Common myeloid progenitor, CD34-positive (primary cell): ENCODE data around the gene ABLIM1. TPM values are rescaled to one million over a fixed set of nuclear protein-coding genes. Genes with fewer than 3 reads are reported as not detected.
A peak's percentile ranks its signal among the peaks of the same experiment; 100 is the strongest.

Source experiments
- CTCF ChIA-PET: fragments of 350-600 bp; sonication (Branson Sonifier 250); formaldehyde crosslinking; loops from one replicate; lab custom pipeline; 2021; ENCODE audit warnings: antibody characterized with exemption; lab: Charles Lee
- POLR2A ChIA-PET: fragments of 350-600 bp; sonication (Branson Sonifier 250); formaldehyde crosslinking; loops from one replicate; lab custom pipeline; 2021; ENCODE audit warnings: antibody characterized with exemption; lab: Charles Lee
- DNase-seq, 3 donors: peaks; one replicate each; pipeline versions ENCODE4 v3.0.0 to v3.0.0-alpha.2; 2013
- H3K27ac ChIP-seq, 2 experiments: 1 replicate in 1 of 2; 2 replicates in 1 of 2; pipeline ENCODE4 v1.7.0; 2013; ENCODE audit warnings: inconsistent platforms in 2 of 2, low read length in 2 of 2, mild to moderate bottlenecking in 2 of 2, low read depth in 1 of 2, moderate library complexity in 1 of 2; ENCODE audit not compliant: severe bottlenecking in 2 of 2, insufficient read depth in 1 of 2, poor library complexity in 1 of 2
- H3K27me3 ChIP-seq, 5 experiments: replicated peaks in 2 of 5; 1 replicate in 3 of 5; 2 replicates in 2 of 5; pipeline versions ENCODE4 v1.6.1 to v1.7.0; 2013; ENCODE audit warnings: low read length in 4 of 5, mild to moderate bottlenecking in 2 of 5, moderate library complexity in 2 of 5, inconsistent platforms in 1 of 5; ENCODE audit not compliant: insufficient read depth in 5 of 5, control insufficient read depth in 4 of 5
- H3K36me3 ChIP-seq, 4 experiments: 1 replicate in 2 of 4; 2 replicates in 2 of 4; pipeline versions ENCODE4 v1.6.1 to v1.7.0; 2013; ENCODE audit warnings: low read length in 3 of 4, control low read depth in 1 of 4, mild to moderate bottlenecking in 1 of 4; ENCODE audit not compliant: control insufficient read depth in 4 of 4, insufficient read depth in 4 of 4
- H3K4me1 ChIP-seq, 4 experiments: 1 replicate in 3 of 4; 2 replicates in 1 of 4; pipeline versions ENCODE4 v1.6.1 to v1.7.1; 2013; ENCODE audit warnings: low read length in 3 of 4, mild to moderate bottlenecking in 3 of 4, control low read depth in 1 of 4, inconsistent platforms in 1 of 4, moderate library complexity in 1 of 4; ENCODE audit not compliant: control insufficient read depth in 4 of 4, insufficient read depth in 4 of 4; ENCODE audit errors: control extremely low read depth in 1 of 4
- H3K4me3 ChIP-seq, 7 experiments: 1 replicate in 4 of 7; 2 replicates in 3 of 7; pipeline versions ENCODE4 v1.5.1 to v1.7.0; 2013; ENCODE audit warnings: mild to moderate bottlenecking in 7 of 7, low read length in 6 of 7, moderate library complexity in 6 of 7, inconsistent platforms in 2 of 7, low read depth in 2 of 7, control low read depth in 1 of 7; ENCODE audit not compliant: insufficient read depth in 4 of 7, control insufficient read depth in 1 of 7; ENCODE audit errors: extremely low read depth in 1 of 7
- H3K9me3 ChIP-seq, 5 experiments: 1 replicate in 4 of 5; 2 replicates in 1 of 5; pipeline versions ENCODE4 v1.6.1 to v1.7.1; 2013; ENCODE audit warnings: low read length in 4 of 5, mild to moderate bottlenecking in 2 of 5, inconsistent platforms in 1 of 5, low read depth in 1 of 5, moderate library complexity in 1 of 5; ENCODE audit not compliant: control insufficient read depth in 4 of 5, insufficient read depth in 2 of 5; ENCODE audit errors: control extremely low read depth in 1 of 5
- WGBS: methylation state at CpG from one replicate; pipeline ENCODE4 v1.1.5; 2013; ENCODE audit not compliant: insufficient coverage; 5-methylcytosine and 5-hydroxymethylcytosine counted together
- polyA plus RNA-seq: library from polyadenylated mRNA; unstranded; fragments of 120-200 nt; gene quantifications from one replicate; pipeline ENCODE4 v1.2.1, GENCODE V29; 2013

ABLIM1 gene
- polyA plus RNA-seq, result 70.8 TPM

DNA sequence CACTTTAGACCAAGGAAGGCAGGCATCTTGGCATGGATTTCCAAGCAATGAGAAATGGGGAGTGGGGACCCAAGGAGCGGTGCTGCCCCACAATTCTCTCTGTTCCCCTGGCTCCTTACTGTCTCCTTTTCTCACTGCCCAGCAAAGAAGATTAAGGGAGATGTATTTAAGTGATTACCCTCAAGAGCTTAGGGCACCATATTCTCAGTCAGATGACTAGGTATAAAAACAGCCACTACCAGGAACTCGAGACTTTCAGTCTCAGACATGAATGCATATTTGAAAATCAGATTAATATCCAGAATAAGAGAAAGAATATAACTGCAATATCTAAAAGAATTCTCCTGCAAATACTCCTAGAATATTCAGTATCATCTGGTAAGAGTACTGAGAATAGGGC lies at the start of gene ABLIM1:
Gene ABLIM1, minus strand, starts transcription at position 101 of the 400 bp plus-strand sequence. Its CDS starts 75 bp downstream, at position 26.
- Histone ChIP-seq H3K36me3 (peaks cover 0 to 2% (median 0%) of the 10 kb centered on the region in 4 experiments), H3K4me3 (no peak within 1 kb of the TSS), H3K9me3 (peaks cover 0 to 5% (median 0%) of the 10 kb centered on the region in 5 experiments), H3K27me3 (no peaks in the 10 kb centered on the region), H3K4me1 (peaks cover 0 to 1% (median 0%) of the 10 kb centered on the region in 4 experiments), H3K27ac (no peak within 1 kb of the TSS)
- ChIA-PET POLR2A (no interaction called here), CTCF (interaction anchor here (2.0 kb wide), 1 partner anchor 11 kb away, joined by 6 read pairs; no protein-coding TSS in a partner anchor)
- 83% methylated on average over 1 of the region's 2 CpGs for WGBS
- no peak for DNase-seq

DNA sequence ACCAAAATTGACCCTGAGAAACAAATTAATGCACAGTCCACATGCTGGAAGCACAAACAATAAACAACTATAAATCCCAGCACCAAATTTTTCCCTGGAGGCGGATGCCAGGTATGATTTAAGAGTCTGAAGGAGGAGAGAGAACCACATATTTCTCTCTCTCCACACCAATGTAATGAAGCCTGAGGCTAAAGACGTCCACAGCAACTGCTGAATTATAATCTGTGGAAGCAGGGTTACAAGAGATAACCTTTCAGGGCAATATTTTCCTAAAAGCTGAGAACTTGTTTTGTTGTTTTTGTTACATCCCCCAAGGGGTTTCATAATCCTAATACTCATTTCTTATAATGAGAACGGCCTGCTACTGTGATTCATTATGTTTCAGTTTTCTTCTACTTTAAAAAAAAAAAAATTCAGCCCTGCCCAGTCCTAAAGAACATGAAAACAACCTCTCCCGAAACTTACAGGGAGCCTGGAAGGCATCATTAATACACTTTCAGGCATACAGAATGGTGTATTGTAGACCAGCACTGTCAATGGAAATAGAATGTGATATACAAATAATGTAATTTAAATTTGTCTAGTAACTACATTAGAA lies 48.5 kb upstream of the ABLIM1 start:
- peaks cover 0 to 17% (median 5%) of the 10 kb centered on the region in 4 experiments for H3K4me1 ChIP-seq
- ChIA-PET CTCF (interaction anchor here (1.0 to 1.4 kb wide), 3 partner anchors 154 to 188 kb away, joined by 3 read pairs; no protein-coding TSS in a partner anchor), POLR2A (no interaction called here)
- DNase-seq, result no peak
- H3K27ac ChIP-seq, result no peak overlapping the region
- WGBS, result no CpG with 5 or more reads among the region's 4 CpGs
- no peak overlapping the region for H3K4me3 ChIP-seq
- H3K27me3 ChIP-seq, result no peaks in the 10 kb centered on the region
- H3K36me3 ChIP-seq, result no peaks in the 10 kb centered on the region
- no peaks in the 10 kb centered on the region for H3K9me3 ChIP-seq

DNA sequence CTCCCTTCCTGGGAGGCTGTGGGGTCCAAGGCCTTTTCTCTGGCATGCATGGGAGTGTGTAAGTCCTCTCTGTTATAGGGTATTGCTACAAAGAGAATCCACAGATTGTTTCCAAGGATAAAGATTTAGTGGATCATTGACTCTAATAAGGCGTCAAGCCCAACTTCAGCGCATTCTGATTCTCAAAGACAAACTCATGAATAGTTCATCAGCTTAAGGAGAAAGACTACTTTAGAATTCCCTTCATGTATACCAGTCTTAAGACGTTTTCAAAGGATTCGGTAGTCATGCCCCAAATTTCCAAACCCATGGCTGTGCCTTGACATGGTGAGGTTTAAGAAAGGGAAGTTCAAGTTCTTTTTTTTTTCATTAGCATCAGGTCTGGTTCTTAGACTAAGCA lies 46.6 kb upstream of the ABLIM1 start:
- Histone ChIP-seq H3K36me3 (peaks cover 0 to 3% (median 0%) of the 10 kb centered on the region in 4 experiments), H3K4me1 (peaks cover 0 to 15% (median 5%) of the 10 kb centered on the region in 4 experiments), H3K9me3 (peaks cover 0 to 3% (median 0%) of the 10 kb centered on the region in 5 experiments), H3K4me3 (no peak overlapping the region), H3K27ac (no peak overlapping the region), H3K27me3 (no peaks in the 10 kb centered on the region)
- no peak for DNase-seq
- POLR2A ChIA-PET, result no interaction called here
- CTCF ChIA-PET, result interaction anchor here (0.7 to 4.6 kb wide), 16 partner anchors 8 to 425 kb away, joined by 3 to 69 read pairs (median 5); partner anchors contain the start of gene FHIP2A
- WGBS, result 100% methylated on average over 4 of the region's 4 CpGs

DNA sequence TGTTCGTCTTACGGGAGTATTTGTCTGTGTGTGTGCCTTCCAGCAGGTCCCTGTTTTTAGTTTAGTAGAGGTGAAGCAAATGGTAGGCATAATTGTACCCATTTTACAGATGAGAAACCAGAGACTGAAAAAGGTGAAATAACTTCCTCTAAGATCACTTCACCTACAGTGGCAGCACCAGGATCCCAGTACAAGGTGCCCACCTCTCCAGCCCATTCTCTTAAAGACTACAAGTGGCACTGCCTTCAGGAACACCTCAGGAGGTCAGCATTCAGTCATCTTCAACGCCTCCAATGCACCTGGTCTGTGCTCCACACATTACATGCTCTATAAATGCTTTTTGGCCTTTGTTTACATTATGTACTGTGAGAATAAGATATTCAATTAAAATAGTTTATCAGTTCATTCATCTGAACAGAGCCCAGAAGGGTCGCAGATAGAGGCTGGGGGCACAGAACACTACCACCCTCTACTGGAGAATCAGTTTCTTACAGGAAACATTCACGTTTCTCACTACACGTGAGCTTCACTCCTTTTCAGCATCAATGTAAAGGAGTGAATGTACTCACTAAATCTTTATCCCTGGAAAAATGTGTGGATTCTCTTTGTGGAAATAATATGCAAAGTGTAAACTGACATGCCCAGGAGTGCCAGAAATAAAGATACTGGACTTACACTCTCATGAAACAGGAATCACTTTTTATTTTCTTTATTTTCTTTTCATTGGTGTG lies 45.5 kb upstream of the ABLIM1 start:
- peaks cover 0 to 5% (median under 1%) of the 10 kb centered on the region in 4 experiments for H3K4me1 ChIP-seq
- POLR2A ChIA-PET, result no interaction called here
- no peak overlapping the region for H3K4me3 ChIP-seq
- H3K36me3 ChIP-seq, result peaks cover 0 to 3% (median 0%) of the 10 kb centered on the region in 4 experiments
- peak; percentile 61 to 83 (median 81) for DNase-seq
- no peaks in the 10 kb centered on the region for H3K27me3 ChIP-seq
- WGBS, result no CpG with 5 or more reads among the region's 6 CpGs
- H3K27ac ChIP-seq, result no peak overlapping the region
- CTCF ChIA-PET, result interaction anchor here (0.6 to 4.6 kb wide), 30 partner anchors 9 to 426 kb away, joined by 3 to 69 read pairs (median 4); partner anchors contain the start of gene FHIP2A
- H3K9me3 ChIP-seq, result peaks cover 0 to 3% (median 0%) of the 10 kb centered on the region in 5 experiments

DNA sequence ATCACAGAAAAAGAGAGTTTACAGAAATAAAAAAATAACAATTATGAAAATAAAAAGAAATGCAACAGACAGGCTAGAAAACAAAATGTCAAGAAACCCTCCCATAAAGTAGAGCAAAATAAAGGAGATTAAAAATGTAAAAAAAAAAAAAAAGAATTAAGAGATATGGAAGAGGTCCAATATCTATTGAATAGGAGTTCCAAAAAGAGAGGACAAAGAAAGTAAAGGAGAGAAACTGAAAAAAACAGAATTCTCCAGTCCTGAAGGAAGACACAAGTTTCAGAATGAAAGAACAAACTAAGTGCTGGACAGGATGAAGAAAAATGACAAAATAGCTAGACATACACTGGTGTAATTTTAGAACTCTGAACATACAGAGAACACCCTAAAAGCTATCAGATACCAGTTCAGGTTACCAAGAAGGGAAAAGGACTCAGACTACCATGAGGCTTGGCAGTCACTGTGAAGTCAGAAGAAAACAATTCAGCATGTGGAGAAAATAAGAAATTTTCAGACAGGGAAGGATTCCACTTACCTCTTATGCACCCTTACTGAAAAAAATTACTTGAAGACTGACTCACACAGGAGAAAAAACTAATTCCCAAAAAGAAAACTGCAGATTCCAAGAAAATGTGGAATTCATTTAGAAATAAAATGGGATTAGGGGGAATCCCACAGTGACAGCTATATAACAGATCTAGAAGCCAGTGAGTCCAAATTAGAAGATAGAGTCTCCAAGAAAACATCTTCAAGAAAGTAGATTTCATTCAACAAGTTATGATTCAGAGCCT lies 40.4 kb upstream of the ABLIM1 start:
- ChIA-PET POLR2A (interaction anchor here (0.6 kb wide), 1 partner anchor 428 kb away, joined by 4 read pairs; no protein-coding TSS in a partner anchor), CTCF (interaction anchor here (1.0 to 3.9 kb wide), 5 partner anchors 14 to 157 kb away, joined by 3 to 16 read pairs (median 3); no protein-coding TSS in a partner anchor)
- Histone ChIP-seq H3K27me3 (no peaks in the 10 kb centered on the region), H3K36me3 (peaks cover 0 to 3% (median 0%) of the 10 kb centered on the region in 4 experiments), H3K4me1 (peaks cover 0 to 13% (median 6%) of the 10 kb centered on the region in 4 experiments), H3K27ac (no peak overlapping the region), H3K9me3 (peaks cover 0 to 3% (median 0%) of the 10 kb centered on the region in 5 experiments), H3K4me3 (no peak overlapping the region)
- no peak for DNase-seq

DNA sequence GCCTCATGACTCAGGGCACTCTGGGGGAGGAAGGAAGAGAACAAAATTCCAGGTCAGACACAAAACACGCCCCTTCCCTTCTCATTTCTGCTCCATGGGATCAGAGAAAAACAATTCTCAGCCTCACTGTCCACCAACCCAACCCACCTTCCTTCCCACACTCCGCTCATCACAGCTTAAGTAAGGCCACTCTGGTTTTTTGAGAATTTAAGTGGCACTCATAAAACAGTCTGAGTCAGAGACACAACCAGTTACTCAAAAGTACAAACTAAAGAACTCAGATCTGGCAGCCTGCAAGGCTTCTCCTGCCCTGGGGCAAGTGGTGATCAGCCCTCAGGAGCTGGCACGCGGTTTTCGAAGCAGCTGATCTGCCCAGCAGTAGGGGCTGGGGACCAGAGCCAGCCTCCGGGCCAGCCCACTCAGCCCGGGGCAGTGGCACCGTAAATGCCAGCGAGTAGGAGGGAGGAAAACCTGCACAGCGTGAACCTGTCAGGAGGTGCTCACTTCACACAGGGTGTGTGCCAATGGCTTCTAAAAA lies 39.1 kb upstream of the ABLIM1 start:
- H3K36me3 ChIP-seq, result peaks cover 0 to 3% (median 0%) of the 10 kb centered on the region in 4 experiments
- POLR2A ChIA-PET, result no interaction called here
- WGBS, result 97% methylated on average over 6 of the region's 10 CpGs
- H3K4me1 ChIP-seq, result peaks cover 0 to 13% (median 6%) of the 10 kb centered on the region in 4 experiments
- H3K27me3 ChIP-seq, result no peaks in the 10 kb centered on the region
- peaks cover 0 to 3% (median 0%) of the 10 kb centered on the region in 5 experiments for H3K9me3 ChIP-seq
- no peak for DNase-seq
- CTCF ChIA-PET, result interaction anchor here (1.0 to 3.9 kb wide), 4 partner anchors 12 to 146 kb away, joined by 3 to 16 read pairs (median 8); no protein-coding TSS in a partner anchor
- no peak overlapping the region for H3K4me3 ChIP-seq
- H3K27ac ChIP-seq, result no peak overlapping the region
